GM23338 (cell line): ENCODE measurements around the gene IL17RB. TPM values are rescaled to one million over a fixed set of nuclear protein-coding genes. Genes with fewer than 3 reads are reported as not detected.

Source experiments
- ATAC-seq: fragments of 200-7000 bp; cut with Tn5 transposase; 3 replicates; pipeline ENCODE4 v1.9.1; 2020
- DNase-seq: peaks from one replicate; pipeline ENCODE4 v3.0.0-alpha.2; 2015; ENCODE audit warnings: low spot score
- H2AFZ ChIP-seq: fragments of 200-600 bp; sonication (generic); 2 replicates; pipeline ENCODE4 v1.8.0; 2016; ENCODE audit warnings: antibody characterized with exemption, mild to moderate bottlenecking, moderate library complexity
- H3F3A ChIP-seq: fragments of 200-600 bp; sonication (generic); replicated peaks from 2 replicates; pipeline ENCODE4 v1.8.0; 2017; ENCODE audit warnings: antibody characterized with exemption, mixed run types, low read depth
- H3K27ac ChIP-seq: fragments of 200-600 bp; sonication (generic); 2 replicates; pipeline ENCODE4 v1.6.1; 2016; ENCODE audit warnings: low read depth
- H3K27me3 ChIP-seq: fragments of 200-600 bp; sonication (generic); 2 replicates; pipeline ENCODE4 v1.8.0; 2016; ENCODE audit warnings: mild to moderate bottlenecking, mixed run types, moderate library complexity; ENCODE audit not compliant: insufficient read depth
- H3K36me3 ChIP-seq: fragments of 200-600 bp; sonication (generic); 2 replicates; pipeline ENCODE4 v1.8.0; 2016; ENCODE audit warnings: mild to moderate bottlenecking; ENCODE audit not compliant: insufficient read depth
- H3K4me1 ChIP-seq: fragments of 200-600 bp; sonication (generic); 2 replicates; pipeline ENCODE4 v1.8.0; 2016; ENCODE audit warnings: mild to moderate bottlenecking, moderate library complexity; ENCODE audit not compliant: insufficient read depth
- H3K4me2 ChIP-seq: fragments of 200-600 bp; sonication (generic); 2 replicates; pipeline ENCODE4 v1.7.1; 2017; ENCODE audit warnings: mixed run types
- H3K4me3 ChIP-seq: fragments of 200-600 bp; sonication (generic); 2 replicates; pipeline ENCODE4 v1.6.1; 2016; ENCODE audit warnings: mixed run types
- H3K79me2 ChIP-seq: fragments of 200-600 bp; sonication (generic); replicated peaks from 2 replicates; pipeline ENCODE4 v1.8.0; 2017; ENCODE audit warnings: mild to moderate bottlenecking; ENCODE audit not compliant: insufficient read depth
- H3K9me2 ChIP-seq: fragments of 200-600 bp; sonication (generic); 2 replicates; pipeline ENCODE4 v1.8.0; 2017; ENCODE audit not compliant: insufficient read depth
- H4K20me1 ChIP-seq: fragments of 200-600 bp; sonication (generic); replicated peaks from 2 replicates; pipeline ENCODE4 v1.8.0; 2017; ENCODE audit warnings: mild to moderate bottlenecking; ENCODE audit not compliant: insufficient read depth
- H3K27ac Mint-ChIP-seq: 2 replicates; pipeline ENCODE4 v1.8.0; 2020; ENCODE audit warnings: inconsistent platforms, mild to moderate bottlenecking, moderate library complexity, mixed read lengths
- H3K27me3 Mint-ChIP-seq: 3 replicates; pipeline ENCODE4 v1.8.0; 2022; ENCODE audit warnings: low read depth, mild to moderate bottlenecking, moderate library complexity, mixed read lengths, inconsistent platforms; ENCODE audit not compliant: insufficient read depth, poor library complexity
- H3K36me3 Mint-ChIP-seq: 3 replicates; pipeline ENCODE4 v1.8.0; 2021; ENCODE audit warnings: low read depth, mild to moderate bottlenecking, inconsistent platforms, moderate library complexity, mixed read lengths
- H3K4me1 Mint-ChIP-seq: 3 replicates; pipeline ENCODE4 v1.8.0; 2020; ENCODE audit warnings: mild to moderate bottlenecking, inconsistent platforms, mixed read lengths
- H3K4me3 Mint-ChIP-seq: 3 replicates; pipeline ENCODE4 v1.8.0; 2021; ENCODE audit warnings: moderate library complexity, mild to moderate bottlenecking, inconsistent platforms, mixed read lengths
- H3K9me3 Mint-ChIP-seq: 3 replicates; pipeline ENCODE4 v1.8.0; 2020; ENCODE audit warnings: moderate library complexity, mild to moderate bottlenecking, inconsistent platforms, mixed read lengths
- CREB1 ChIP-seq: fragments of 250-450 bp; sonication (Bioruptor Pico); IDR thresholded peaks from 2 replicates; pipeline ENCODE4 v1.5.0; 2020; ENCODE audit warnings: low read depth, mild to moderate bottlenecking, moderate library complexity
- CTCF ChIP-seq, 2 experiments: fragments of 200-600 bp in 1 of 2; sonication (generic) in 1 of 2; conservative IDR thresholded peaks; 2 replicates each; pipeline versions ENCODE4 v1.5.1 to v1.6.1; 2016 to 2017; ENCODE audit warnings: antibody characterized with exemption in 2 of 2, low read depth in 2 of 2, mild to moderate bottlenecking in 2 of 2, moderate library complexity in 1 of 2
- ETS1 ChIP-seq: IDR thresholded peaks from 2 replicates; pipeline ENCODE4 v1.6.1; 2016; ENCODE audit warnings: antibody characterized with exemption
- EZH2 ChIP-seq: fragments of 200-600 bp; sonication (generic); IDR thresholded peaks from one replicate; pipeline ENCODE4 v1.8.0; 2017; ENCODE audit warnings: antibody characterized with exemption, mild to moderate bottlenecking, low read depth; ENCODE audit not compliant: unreplicated experiment
- EZH2phosphoT487 ChIP-seq: fragments of 200-600 bp; sonication (generic); IDR thresholded peaks from one replicate; pipeline ENCODE4 v1.8.1; 2018; ENCODE audit warnings: antibody characterized with exemption; ENCODE audit not compliant: unreplicated experiment
- JUNB ChIP-seq: IDR thresholded peaks from one replicate; pipeline ENCODE4 v1.6.1; 2016; ENCODE audit warnings: antibody characterized with exemption; ENCODE audit not compliant: unreplicated experiment
- NANOG ChIP-seq: IDR thresholded peaks from 2 replicates; pipeline ENCODE4 v1.6.1; 2016; ENCODE audit warnings: antibody characterized with exemption, borderline replicate concordance
- POLR2AphosphoS5 ChIP-seq: IDR thresholded peaks from 2 replicates; pipeline ENCODE4 v1.6.1; 2016; ENCODE audit warnings: antibody characterized with exemption, low read depth
- REST ChIP-seq: IDR thresholded peaks from one replicate; pipeline ENCODE4 v1.6.1; 2018; ENCODE audit warnings: antibody characterized with exemption; ENCODE audit not compliant: unreplicated experiment
- STAT1 ChIP-seq: IDR thresholded peaks from one replicate; pipeline ENCODE4 v1.6.1; 2016; ENCODE audit warnings: antibody characterized with exemption; ENCODE audit not compliant: unreplicated experiment
- ZNF114 ChIP-seq: fragments of 250-450 bp; sonication (Bioruptor Pico); IDR thresholded peaks from 2 replicates; pipeline ENCODE4 v1.5.0; 2020; ENCODE audit warnings: mild to moderate bottlenecking, moderate library complexity
- ZNF331 ChIP-seq: fragments of 250-450 bp; sonication (Bioruptor Pico); IDR thresholded peaks from 2 replicates; pipeline ENCODE4 v1.5.0; 2020; ENCODE audit warnings: low read depth, mild to moderate bottlenecking, moderate library complexity
- ZNF462 ChIP-seq: fragments of 250-450 bp; sonication (Bioruptor Pico); IDR thresholded peaks from 2 replicates; pipeline ENCODE4 v1.5.0; 2020; ENCODE audit warnings: mild to moderate bottlenecking, moderate library complexity
- polyA plus RNA-seq: library from polyadenylated mRNA; unstranded; fragments of >200 nt; fragmentation: Nextera tagmentation; extraction: Ambion mirVana; gene quantifications from 2 replicates; pipeline ENCODE4 v1.2.1, GENCODE V29; 2016
- total RNA-seq: library from RNA; depleted of rRNA; stranded (reverse); fragments of >200 nt; shearing (Covaris generic); gene quantifications from 2 replicates; pipeline ENCODE4 v1.2.3, GENCODE V29; 2014

Gene IL17RB
- total and polyA plus RNA-seq, 2 experiments from 2014 or later = 5.7 to 6.9 TPM

GRCh38 chr3:53837331-53837730 lies 9.0 kb upstream of the IL17RB start:
- no peak overlapping the region for H3K27ac Mint-ChIP-seq
- ATAC-seq (no peak), DNase-seq (no peak)
- H3K36me3 Mint-ChIP-seq = no peaks in the 10 kb centered on the region
- no peaks in the 10 kb centered on the region for H3F3A ChIP-seq
- no peaks in the 10 kb centered on the region for H3K36me3 ChIP-seq
- no peak overlapping the region for H3K27ac ChIP-seq
- H3K4me1 ChIP-seq = no peaks in the 10 kb centered on the region; the same call in 1 of the 2 replicates
- no peak overlapping the region for H3K4me3 ChIP-seq
- H3K27me3 Mint-ChIP-seq = peaks cover 2% of the 10 kb centered on the region
- no peaks in the 10 kb centered on the region for H3K9me2 ChIP-seq
- no peak overlapping the region for H3K4me2 ChIP-seq
- no peak overlapping the region for H3K4me3 Mint-ChIP-seq
- TF ChIP-seq EZH2 (no peak), NANOG (no peak), CREB1 (no peak), POLR2AphosphoS5 (no peak), ETS1 (no peak), ZNF114 (CRISPR knock-in tag) (no peak), JUNB (no peak), REST (no peak), ZNF462 (CRISPR knock-in tag) (no peak), STAT1 (no peak), ZNF331 (CRISPR knock-in tag) (no peak), EZH2phosphoT487 (no peak), CTCF (conservative IDR thresholded peaks at IDR 0.05; ENCODE audit: low read depth in 2 of 2) (no peak)
- no peaks in the 10 kb centered on the region; the same call in 1 of the 2 replicates for H4K20me1 ChIP-seq
- no peak overlapping the region for H2AFZ ChIP-seq
- no peaks in the 10 kb centered on the region for H3K9me3 Mint-ChIP-seq
- no peaks in the 10 kb centered on the region for H3K27me3 ChIP-seq
- peaks cover 2% of the 10 kb centered on the region for H3K4me1 Mint-ChIP-seq
- no peaks in the 10 kb centered on the region; the same call in 1 of the 2 replicates for H3K79me2 ChIP-seq
